Kidney tubule cell (primary cell): ENCODE data around the gene ADCY2.
A peak's percentile ranks its signal among the peaks of the same experiment; 100 is the strongest.

Experiments
- DNase-seq: peaks from one replicate; pipeline ENCODE4 v3.0.0-alpha.2; 2018; ENCODE audit warnings: low spot score

The ADCY2 gene

GRCh38 chr5:7869474-7870136 lies 473.7 kb downstream of the ADCY2 start:
- peak; percentile 17 for DNase-seq

DNA sequence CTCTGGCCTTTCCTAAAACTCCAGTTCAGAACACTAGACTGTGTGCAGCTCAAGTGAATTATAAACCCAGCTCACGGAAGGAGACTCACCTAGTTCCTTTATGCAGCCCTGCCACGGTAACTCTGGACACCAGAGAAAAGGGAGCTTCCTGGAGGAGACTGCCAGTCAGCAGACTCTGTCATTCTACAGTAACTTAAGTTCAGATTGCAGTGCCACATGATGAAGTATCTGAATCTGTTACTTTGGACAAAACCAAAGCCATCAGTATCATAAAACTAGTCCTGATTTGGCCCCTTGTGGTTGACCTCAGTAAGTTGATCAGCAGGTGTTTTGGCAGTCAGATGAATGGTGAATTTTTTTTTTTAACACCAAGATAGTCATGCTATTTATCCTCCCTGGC lies 475.7 kb downstream of the ADCY2 start:
- peak; percentile 70 for DNase-seq

DNA sequence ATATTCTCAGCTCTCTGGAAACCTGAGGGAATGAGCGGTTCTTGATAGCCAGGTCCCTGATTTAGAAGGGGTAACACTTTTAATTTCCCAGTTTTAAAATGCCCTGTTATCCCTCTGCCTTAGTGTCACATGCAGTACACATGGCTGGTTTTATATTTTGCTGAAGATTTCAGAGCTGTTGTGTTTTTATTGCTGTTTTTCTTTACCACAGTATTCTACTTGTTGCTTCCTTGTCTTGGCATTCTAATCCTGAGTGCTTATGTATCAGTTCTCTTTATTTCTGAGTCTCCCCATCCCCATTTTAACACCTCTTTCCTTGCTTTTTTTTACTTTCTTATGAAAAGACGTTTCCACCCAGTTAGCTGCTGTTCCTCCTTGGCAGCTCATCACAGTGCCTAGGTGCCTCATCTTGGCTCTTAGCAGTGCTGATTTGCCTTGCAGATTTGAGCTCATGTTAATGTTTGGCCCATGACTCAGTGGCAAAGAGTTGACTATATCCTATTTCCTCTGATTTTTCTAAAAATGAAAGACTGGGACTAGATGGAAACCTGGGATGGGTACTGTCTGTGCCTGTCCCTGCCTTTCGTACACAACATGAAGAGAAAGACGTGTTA lies 476.7 kb downstream of the ADCY2 start:
- DNase-seq: peak; percentile 81

DNA sequence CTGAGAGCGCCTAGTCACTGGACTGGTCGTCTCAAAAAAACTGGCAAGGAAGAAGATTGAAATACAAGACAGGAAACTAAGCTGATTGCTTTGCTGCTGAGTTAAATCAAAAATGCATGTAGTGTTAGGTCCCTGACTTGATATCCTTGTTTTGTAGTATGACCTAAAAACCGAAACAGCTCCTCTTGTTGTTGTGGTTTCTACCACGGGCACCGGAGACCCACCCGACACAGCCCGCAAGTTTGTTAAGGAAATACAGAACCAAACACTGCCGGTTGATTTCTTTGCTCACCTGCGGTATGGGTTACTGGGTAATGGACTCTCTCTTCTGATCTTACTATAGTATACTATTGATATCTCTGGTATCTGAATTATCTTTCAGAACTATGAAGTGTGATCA lies 477.3 kb downstream of the ADCY2 start:
- DNase-seq: no peak

DNA sequence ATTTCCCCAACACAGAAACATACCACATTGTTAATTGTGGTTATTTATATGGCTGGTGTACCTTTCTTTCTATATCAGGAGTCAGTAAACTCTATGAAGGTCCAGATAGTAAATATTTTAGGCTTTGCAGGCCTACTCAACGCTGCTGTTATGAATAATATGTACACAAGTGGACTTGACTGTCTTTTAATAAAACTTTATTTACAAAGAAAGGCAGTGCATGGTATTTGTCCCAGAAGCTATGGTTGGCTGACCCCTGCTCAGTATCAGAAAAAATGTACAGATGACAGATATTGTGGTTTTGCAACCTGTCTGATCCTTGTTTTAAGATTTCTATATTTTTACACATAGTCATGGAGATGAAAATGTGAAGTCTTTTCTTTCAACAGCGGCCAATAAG lies 478.7 kb downstream of the ADCY2 start:
- no peak for DNase-seq

- no peak for DNase-seq
Measured at GRCh38 chr5:7875151-7875550, 479.2 kb downstream of the ADCY2 start.

GRCh38 chr5:7876867-7877266 lies 480.9 kb downstream of the ADCY2 start:
- peak; percentile 72 for DNase-seq

- peak; percentile 31 for DNase-seq
Measured at GRCh38 chr5:7877851-7878250, 481.9 kb downstream of the ADCY2 start.

GRCh38 chr5:7878381-7878873 lies 482.5 kb downstream of the ADCY2 start:
- peak; percentile 62 for DNase-seq
